Neutrophil (primary cell): ENCODE results near the gene DMBX1.

Source experiments
- H3K27ac ChIP-seq: fragments of 200-600 bp; sonication (generic); 2 replicates; pipeline ENCODE4 v1.5.1; 2016; ENCODE audit warnings: mild to moderate bottlenecking, moderate library complexity
- H3K27me3 ChIP-seq: fragments of 200-600 bp; sonication (generic); 2 replicates; pipeline ENCODE4 v1.6.0; 2016; ENCODE audit warnings: mild to moderate bottlenecking
- H3K36me3 ChIP-seq: fragments of 200-600 bp; sonication (generic); 2 replicates; pipeline ENCODE4 v1.5.1; 2017
- H3K4me1 ChIP-seq, 2 experiments: fragments of 200-600 bp in 1 of 2; sonication (generic) in 1 of 2; 1 replicate in 1 of 2; 2 replicates in 1 of 2; pipeline versions ENCODE4 v1.5.1 to v1.6.1; 2013 to 2016; ENCODE audit warnings: low read depth in 1 of 2, low read length in 1 of 2, mild to moderate bottlenecking in 1 of 2, moderate library complexity in 1 of 2; ENCODE audit not compliant: control insufficient read depth in 1 of 2, insufficient read depth in 1 of 2
- H3K4me3 ChIP-seq, 2 experiments: fragments of 200-600 bp in 1 of 2; sonication (generic) in 1 of 2; 1 replicate in 1 of 2; 2 replicates in 1 of 2; pipeline ENCODE4 v1.5.1; 2013 to 2016; ENCODE audit warnings: low read depth in 1 of 2, low read length in 1 of 2, mild to moderate bottlenecking in 1 of 2, moderate library complexity in 1 of 2
- H3K9me3 ChIP-seq: fragments of 200-600 bp; sonication (generic); 2 replicates; pipeline ENCODE4 v1.5.1; 2016
- TF ChIP-seq, protein P1 (sequence below): fragments of 200-600 bp; sonication (generic); IDR thresholded peaks from 2 replicates; pipeline ENCODE4 v1.5.1; 2016; ENCODE audit warnings: antibody characterized with exemption

Gene DMBX1

GRCh38 chr1:46522184-46522968 is 32.7 kb downstream of the DMBX1 start:
- H3K4me1 ChIP-seq: no peaks in the 10 kb centered on the region
- H3K4me3 ChIP-seq: no peak overlapping the region
- H3K9me3 ChIP-seq: no peaks in the 10 kb centered on the region
- H3K27me3 ChIP-seq: peaks cover 90% of the 10 kb centered on the region
- H3K27ac ChIP-seq: no peak overlapping the region
- H3K36me3 ChIP-seq: no peaks in the 10 kb centered on the region
- TF ChIP-seq, protein P1, sequence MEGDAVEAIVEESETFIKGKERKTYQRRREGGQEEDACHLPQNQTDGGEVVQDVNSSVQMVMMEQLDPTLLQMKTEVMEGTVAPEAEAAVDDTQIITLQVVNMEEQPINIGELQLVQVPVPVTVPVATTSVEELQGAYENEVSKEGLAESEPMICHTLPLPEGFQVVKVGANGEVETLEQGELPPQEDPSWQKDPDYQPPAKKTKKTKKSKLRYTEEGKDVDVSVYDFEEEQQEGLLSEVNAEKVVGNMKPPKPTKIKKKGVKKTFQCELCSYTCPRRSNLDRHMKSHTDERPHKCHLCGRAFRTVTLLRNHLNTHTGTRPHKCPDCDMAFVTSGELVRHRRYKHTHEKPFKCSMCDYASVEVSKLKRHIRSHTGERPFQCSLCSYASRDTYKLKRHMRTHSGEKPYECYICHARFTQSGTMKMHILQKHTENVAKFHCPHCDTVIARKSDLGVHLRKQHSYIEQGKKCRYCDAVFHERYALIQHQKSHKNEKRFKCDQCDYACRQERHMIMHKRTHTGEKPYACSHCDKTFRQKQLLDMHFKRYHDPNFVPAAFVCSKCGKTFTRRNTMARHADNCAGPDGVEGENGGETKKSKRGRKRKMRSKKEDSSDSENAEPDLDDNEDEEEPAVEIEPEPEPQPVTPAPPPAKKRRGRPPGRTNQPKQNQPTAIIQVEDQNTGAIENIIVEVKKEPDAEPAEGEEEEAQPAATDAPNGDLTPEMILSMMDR: no peak

GRCh38 chr1:46522969-46523320 is 33.3 kb downstream of the DMBX1 start:
- Histone ChIP-seq H3K9me3 (no peaks in the 10 kb centered on the region), H3K4me3 (no peak overlapping the region), H3K4me1 (no peaks in the 10 kb centered on the region), H3K36me3 (no peaks in the 10 kb centered on the region), H3K27me3 (peaks cover 90% of the 10 kb centered on the region), H3K27ac (no peak overlapping the region)
- TF ChIP-seq, protein P1: no peak

DNA sequence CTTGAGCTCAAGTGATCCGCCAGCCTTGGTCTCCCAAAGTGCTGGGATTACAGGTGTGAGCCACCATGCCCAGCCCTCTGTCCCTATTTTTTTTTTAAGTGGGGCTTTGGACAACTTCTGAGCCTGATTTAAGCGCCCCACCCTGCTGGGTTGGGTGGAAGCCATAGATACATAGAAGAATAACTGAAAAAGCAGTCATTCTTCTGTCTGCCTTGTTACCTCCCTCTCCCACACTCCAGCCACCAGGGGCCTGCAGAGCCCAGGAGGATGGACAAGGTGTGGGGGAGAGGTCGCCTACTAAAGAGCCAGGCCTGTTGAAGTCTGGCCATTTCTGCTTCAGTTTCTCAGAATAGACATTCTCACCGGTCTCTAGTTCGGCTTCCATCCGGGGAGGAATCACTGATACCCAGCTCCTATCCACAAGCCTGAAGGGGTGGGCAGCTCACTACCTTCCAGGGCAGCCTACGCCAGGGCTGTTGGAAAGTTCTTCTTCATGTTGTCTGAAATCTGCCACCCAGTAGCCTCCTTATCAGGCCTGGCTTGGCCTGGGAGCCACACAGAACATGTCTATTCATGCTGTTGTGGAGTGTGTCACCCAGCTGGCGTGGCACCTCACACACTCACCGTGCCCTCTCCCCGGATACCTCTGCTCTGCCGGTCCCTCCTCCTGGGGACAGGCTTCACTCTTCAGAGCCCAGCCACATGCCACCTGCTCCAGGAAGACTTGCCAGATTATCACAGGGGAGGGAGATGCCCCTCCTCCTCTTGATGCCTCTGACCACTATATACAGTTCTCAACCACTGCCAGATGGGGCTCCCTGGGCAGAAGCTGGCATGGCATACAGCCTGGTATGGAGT is 34.1 kb downstream of the DMBX1 start:
- Histone ChIP-seq H3K27me3 (peaks cover 90% of the 10 kb centered on the region), H3K4me3 (no peak overlapping the region), H3K4me1 (no peaks in the 10 kb centered on the region), H3K9me3 (no peaks in the 10 kb centered on the region), H3K27ac (no peak overlapping the region), H3K36me3 (no peaks in the 10 kb centered on the region)
- TF ChIP-seq, protein P1: no peak

DNA sequence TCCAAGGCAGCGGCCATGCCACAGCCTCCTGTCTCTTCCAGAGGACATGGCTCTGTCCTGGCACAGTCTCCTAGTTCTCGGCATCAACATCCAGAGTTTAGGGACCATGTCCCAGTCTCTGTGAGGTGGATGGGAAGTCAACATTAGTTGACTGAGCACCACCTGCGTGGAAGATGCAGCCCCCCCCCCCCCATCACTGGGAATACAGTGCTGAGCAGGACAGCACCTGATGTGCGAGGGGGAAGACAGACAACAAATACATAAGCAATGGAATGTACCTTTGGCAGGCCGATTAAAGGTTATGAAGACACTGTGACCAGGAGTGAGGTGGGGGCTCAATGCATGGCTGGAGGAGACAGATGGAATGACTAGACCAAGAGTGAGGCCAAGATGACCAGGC is 35.2 kb downstream of the DMBX1 start:
- H3K9me3 ChIP-seq: no peaks in the 10 kb centered on the region
- no peak overlapping the region for H3K27ac ChIP-seq
- TF ChIP-seq, protein P1: no peak
- H3K36me3 ChIP-seq: no peaks in the 10 kb centered on the region
- H3K4me1 ChIP-seq: no peaks in the 10 kb centered on the region
- peaks cover 96% of the 10 kb centered on the region for H3K27me3 ChIP-seq
- no peak overlapping the region for H3K4me3 ChIP-seq

DNA sequence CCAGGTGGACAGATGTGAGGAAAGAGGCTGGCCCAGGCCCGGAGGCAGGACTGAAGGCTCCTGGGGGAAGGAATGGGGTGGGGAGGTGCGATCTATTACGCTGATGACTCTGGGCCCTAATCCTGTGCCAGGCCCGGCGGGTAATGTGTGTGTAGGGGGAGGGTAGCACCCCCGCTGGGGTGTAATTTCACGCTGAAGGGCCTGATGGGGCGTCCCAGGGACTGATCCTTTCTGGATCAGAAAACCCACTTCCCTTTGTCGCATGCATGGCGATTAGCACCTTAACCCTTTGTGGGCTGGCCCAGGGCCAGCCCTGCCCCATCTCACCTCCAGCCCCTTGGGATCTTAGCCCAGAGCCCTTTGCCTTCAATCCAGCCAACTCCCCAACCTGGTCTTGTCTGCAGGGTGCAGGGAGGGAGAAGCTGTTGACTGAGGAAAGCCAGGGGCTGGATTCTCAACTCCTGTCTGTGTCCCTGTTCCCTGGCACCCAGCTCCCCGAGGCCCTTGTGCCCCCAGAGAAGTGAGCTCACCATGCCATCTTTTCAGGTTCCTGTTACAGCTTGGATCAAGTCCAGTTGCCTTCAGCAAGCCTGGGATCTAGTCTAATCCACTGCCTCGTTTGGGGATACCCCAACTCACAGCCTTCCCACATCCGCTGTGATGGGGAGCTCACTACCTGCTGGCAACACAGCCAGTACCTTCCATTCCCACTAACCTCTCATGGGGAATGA is 35.8 kb downstream of the DMBX1 start:
- Histone ChIP-seq H3K4me3 (no peak overlapping the region), H3K27ac (no peak overlapping the region), H3K9me3 (no peaks in the 10 kb centered on the region), H3K4me1 (no peaks in the 10 kb centered on the region), H3K36me3 (no peaks in the 10 kb centered on the region), H3K27me3 (peaks cover 99% of the 10 kb centered on the region)
- TF ChIP-seq, protein P1: no peak
